ENCODE data around the gene SHROOM4.

GRCh38 chrX:50765986-50766385, 48.0 kb downstream of the SHROOM4 start:
- TF ChIP-seq CTCF (IDR thresholded peaks at IDR 0.05; ENCODE audit: low read depth, low read length, poor library complexity, severe bottlenecking), result no peak
- TF ChIP-seq EZH2phosphoT487 (IDR thresholded peaks at IDR 0.05; ENCODE audit: borderline replicate concordance, low read length), result no peak

Data from DOHH2 (cell line).